Measurements from ENCODE around the gene TCERG1L.

The TCERG1L gene

GRCh38 chr10:131090761-131091661 lies 220.5 kb downstream of the TCERG1L start:
- no peak for DNase-seq
- H3K9me3 ChIP-seq (ENCODE audit: severe bottlenecking), result peaks cover 3% of the 10 kb centered on the region
- H3K36me3 ChIP-seq, result no peaks in the 10 kb centered on the region
- TF ChIP-seq, protein P1, sequence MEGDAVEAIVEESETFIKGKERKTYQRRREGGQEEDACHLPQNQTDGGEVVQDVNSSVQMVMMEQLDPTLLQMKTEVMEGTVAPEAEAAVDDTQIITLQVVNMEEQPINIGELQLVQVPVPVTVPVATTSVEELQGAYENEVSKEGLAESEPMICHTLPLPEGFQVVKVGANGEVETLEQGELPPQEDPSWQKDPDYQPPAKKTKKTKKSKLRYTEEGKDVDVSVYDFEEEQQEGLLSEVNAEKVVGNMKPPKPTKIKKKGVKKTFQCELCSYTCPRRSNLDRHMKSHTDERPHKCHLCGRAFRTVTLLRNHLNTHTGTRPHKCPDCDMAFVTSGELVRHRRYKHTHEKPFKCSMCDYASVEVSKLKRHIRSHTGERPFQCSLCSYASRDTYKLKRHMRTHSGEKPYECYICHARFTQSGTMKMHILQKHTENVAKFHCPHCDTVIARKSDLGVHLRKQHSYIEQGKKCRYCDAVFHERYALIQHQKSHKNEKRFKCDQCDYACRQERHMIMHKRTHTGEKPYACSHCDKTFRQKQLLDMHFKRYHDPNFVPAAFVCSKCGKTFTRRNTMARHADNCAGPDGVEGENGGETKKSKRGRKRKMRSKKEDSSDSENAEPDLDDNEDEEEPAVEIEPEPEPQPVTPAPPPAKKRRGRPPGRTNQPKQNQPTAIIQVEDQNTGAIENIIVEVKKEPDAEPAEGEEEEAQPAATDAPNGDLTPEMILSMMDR (IDR thresholded peaks at IDR 0.05; ENCODE audit: low read depth, low read length), result no peak
- H3K4me3 ChIP-seq (ENCODE audit: low read depth, low read length), result no peak overlapping the region
- H3K27ac ChIP-seq, result no peak overlapping the region
- no peaks in the 10 kb centered on the region for H3K27me3 ChIP-seq (ENCODE audit: insufficient read depth, low read depth, severe bottlenecking)

GRCh38 chr10:131089861-131090260 lies 221.7 kb downstream of the TCERG1L start:
- DNase-seq, result no peak
- H3K27me3 ChIP-seq (ENCODE audit: insufficient read depth, low read depth, severe bottlenecking), result no peaks in the 10 kb centered on the region
- TF ChIP-seq, protein P1 (IDR thresholded peaks at IDR 0.05; ENCODE audit: low read depth, low read length), result no peak
- H3K9me3 ChIP-seq (ENCODE audit: severe bottlenecking), result peaks cover 3% of the 10 kb centered on the region
- no peak overlapping the region for H3K4me3 ChIP-seq (ENCODE audit: low read depth, low read length)
- H3K36me3 ChIP-seq, result no peaks in the 10 kb centered on the region
- H3K27ac ChIP-seq, result no peak overlapping the region

GRCh38 chr10:131089150-131089549 lies 222.4 kb downstream of the TCERG1L start:
- H3K4me3 ChIP-seq (ENCODE audit: low read depth, low read length), result no peak overlapping the region
- no peaks in the 10 kb centered on the region for H3K27me3 ChIP-seq (ENCODE audit: insufficient read depth, low read depth, severe bottlenecking)
- H3K36me3 ChIP-seq, result no peaks in the 10 kb centered on the region
- TF ChIP-seq, protein P1 (IDR thresholded peaks at IDR 0.05; ENCODE audit: low read depth, low read length), result no peak
- peaks cover 3% of the 10 kb centered on the region for H3K9me3 ChIP-seq (ENCODE audit: severe bottlenecking)
- H3K27ac ChIP-seq, result no peak overlapping the region
- DNase-seq, result no peak

DNA sequence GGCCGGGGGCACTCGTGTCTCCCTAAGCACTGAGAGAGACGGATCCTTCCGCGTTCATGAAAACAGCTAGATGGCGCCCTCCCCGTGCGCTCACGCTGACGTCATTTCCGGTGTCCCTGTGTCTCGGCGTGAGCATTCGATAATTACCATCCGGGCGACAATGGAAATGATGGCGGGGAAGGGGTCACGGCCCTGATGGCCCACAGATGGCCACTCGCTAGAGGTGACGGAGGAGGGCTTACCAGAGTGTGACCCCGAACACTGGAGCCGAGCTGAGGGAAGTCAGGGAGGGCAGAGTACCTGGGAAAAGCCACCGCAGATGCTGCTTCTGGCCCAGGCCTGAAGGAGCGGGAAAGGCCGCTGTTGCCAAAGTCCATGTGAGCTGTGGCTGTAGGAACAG lies 222.9 kb downstream of the TCERG1L start:
- TF ChIP-seq, protein P1 (IDR thresholded peaks at IDR 0.05; ENCODE audit: low read depth, low read length), result peak; percentile 64
- H3K27me3 ChIP-seq (ENCODE audit: insufficient read depth, low read depth, severe bottlenecking), result no peaks in the 10 kb centered on the region
- DNase-seq, result peak; percentile 48
- H3K27ac ChIP-seq, result no peak overlapping the region
- H3K36me3 ChIP-seq, result no peaks in the 10 kb centered on the region
- H3K9me3 ChIP-seq (ENCODE audit: severe bottlenecking), result no peaks in the 10 kb centered on the region
- no peak overlapping the region for H3K4me3 ChIP-seq (ENCODE audit: low read depth, low read length)

DNA sequence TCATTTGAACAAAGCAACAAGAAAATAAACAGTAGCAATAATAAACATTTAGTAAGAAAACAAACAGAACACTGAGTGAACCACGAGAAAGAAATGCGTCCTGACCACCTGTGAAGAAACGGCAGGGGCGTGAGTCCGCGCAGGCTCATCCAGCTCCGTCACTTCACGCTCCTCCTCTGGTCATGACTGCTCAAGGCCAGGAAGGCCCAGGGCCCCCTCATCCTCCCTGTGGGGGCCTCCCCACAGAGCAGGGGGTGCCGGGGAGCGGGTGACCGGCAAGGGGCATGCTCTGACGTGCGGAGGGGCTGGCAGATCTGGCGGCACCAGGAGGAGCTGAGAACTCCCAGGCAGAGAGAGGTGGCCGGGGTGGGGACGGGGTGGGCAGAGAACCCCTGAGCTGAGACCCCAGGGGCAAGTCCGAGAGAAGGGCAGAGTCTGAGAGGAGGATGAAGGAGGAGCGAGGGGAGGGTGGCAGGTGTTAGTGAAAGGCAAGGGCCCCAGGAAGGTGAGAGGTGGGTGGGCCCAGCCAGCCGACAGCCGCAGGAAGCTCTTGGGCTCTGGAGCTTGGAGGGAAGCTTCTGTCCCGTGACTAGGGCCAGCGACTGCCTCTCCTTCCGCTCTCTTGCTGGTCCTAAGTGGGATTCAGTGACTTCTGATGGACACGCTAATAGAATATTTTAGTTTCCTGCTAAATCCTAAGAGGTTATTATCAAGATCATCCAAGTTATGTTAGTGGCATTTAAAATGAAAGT lies 223.9 kb downstream of the TCERG1L start:
- no peak overlapping the region for H3K27ac ChIP-seq
- no peaks in the 10 kb centered on the region for H3K36me3 ChIP-seq
- no peak overlapping the region for H3K4me3 ChIP-seq (ENCODE audit: low read depth, low read length)
- no peak for DNase-seq
- H3K9me3 ChIP-seq (ENCODE audit: severe bottlenecking), result no peaks in the 10 kb centered on the region
- TF ChIP-seq, protein P1 (IDR thresholded peaks at IDR 0.05; ENCODE audit: low read depth, low read length), result no peak
- no peaks in the 10 kb centered on the region for H3K27me3 ChIP-seq (ENCODE audit: insufficient read depth, low read depth, severe bottlenecking)

All from WERI-Rb-1 (cell line).